GM18867 (cell line): ENCODE data around the gene SOX12.

Experiments used
- ATAC-seq: cut with Tn5 transposase; IDR thresholded peaks from one replicate; pipeline ENCODE4 v1.9.1; 2021; ENCODE audit warnings: mild to moderate bottlenecking, moderate library complexity; ENCODE audit not compliant: unreplicated experiment

SOX12 gene

GRCh38 chr20:301886-302848 is 23.2 kb upstream of the SOX12 start:
- no peak for ATAC-seq

GRCh38 chr20:305745-306144 is 19.6 kb upstream of the SOX12 start:
- no peak for ATAC-seq

GRCh38 chr20:308427-309038 is 16.8 kb upstream of the SOX12 start:
- ATAC-seq = no peak

- no peak for ATAC-seq
These were observed 16.0 kb upstream of the SOX12 start for GRCh38 chr20:309306-309840.

- ATAC-seq = peak; percentile 87
These were observed 15.3 kb upstream of the SOX12 start for GRCh38 chr20:309841-310644.

- no peak for ATAC-seq
These were observed 14.7 kb upstream of the SOX12 start for GRCh38 chr20:310645-311044.

- no peak for ATAC-seq
These were observed 13.7 kb upstream of the SOX12 start for GRCh38 chr20:311609-312008.

GRCh38 chr20:312067-312466 is 13.3 kb upstream of the SOX12 start:
- ATAC-seq = no peak

- ATAC-seq = no peak
These were observed 12.5 kb upstream of the SOX12 start for GRCh38 chr20:312866-313265.

- no peak for ATAC-seq
These were observed 11.9 kb upstream of the SOX12 start for GRCh38 chr20:313402-313801.

- ATAC-seq = no peak
These were observed 11.4 kb upstream of the SOX12 start for GRCh38 chr20:313948-314347.

- ATAC-seq = no peak
These were observed 8.9 kb upstream of the SOX12 start for GRCh38 chr20:316316-317068.

- ATAC-seq = peak; percentile 59
These were observed 941 bp upstream of the SOX12 start for GRCh38 chr20:324177-325044.

GRCh38 chr20:325889-326644 is 715 bp downstream of the SOX12 start:
- no peak for ATAC-seq

GRCh38 chr20:326645-327185 is 1.4 kb downstream of the SOX12 start:
- no peak for ATAC-seq

GRCh38 chr20:327186-328026 is 2.1 kb downstream of the SOX12 start:
- no peak for ATAC-seq
